Lower lobe of right lung (tissue), 2 donors: ENCODE data around the gene OR10H3. TPM values are rescaled to one million over a fixed set of nuclear protein-coding genes. Genes with fewer than 3 reads are reported as not detected.

Source experiments
- ATAC-seq, 2 donors: fragments of 200-7000 bp; cut with Tn5 transposase; one replicate each; pipeline ENCODE4 v1.9.1; 2020 to 2022; ENCODE audit warnings: mild to moderate bottlenecking in 2 of 2, moderate library complexity in 2 of 2
- DNase-seq: peaks from one replicate; pipeline ENCODE4 v3.0.0-alpha.2; 2020
- H3K27ac ChIP-seq: fragments of 200-600 bp; one replicate; pipeline ENCODE4 v1.8.0; 2022
- H3K27me3 ChIP-seq: fragments of 200-600 bp; one replicate; pipeline ENCODE4 v1.8.0; 2022; ENCODE audit warnings: low read depth
- H3K36me3 ChIP-seq: fragments of 200-600 bp; one replicate; pipeline ENCODE4 v1.8.0; 2022; ENCODE audit warnings: mild to moderate bottlenecking
- H3K4me1 ChIP-seq: fragments of 200-600 bp; one replicate; pipeline ENCODE4 v1.8.0; 2022
- H3K4me3 ChIP-seq: fragments of 200-600 bp; one replicate; pipeline ENCODE4 v1.8.0; 2022; ENCODE audit warnings: mild to moderate bottlenecking
- H3K9me3 ChIP-seq: fragments of 200-600 bp; one replicate; pipeline ENCODE4 v1.8.0; 2022
- intact Hi-C: fragments of 100-400 bp; cut with DNase I; formaldehyde crosslinking; loops from one replicate; pipeline ENCODE4 v1.11.0; 2022
- total RNA-seq: library from RNA; stranded (reverse); fragmentation: NEBNext Ultra II Directional; extraction: Animal tissue kit (Norgen Biotek cat#: 25700); gene quantifications from one replicate; pipeline ENCODE4 v1.2.1, GENCODE V29; 2021
- TF ChIP-seq, protein P1 (sequence below): fragments of 200-600 bp; IDR thresholded peaks from one replicate; pipeline ENCODE4 v1.8.0; 2022; ENCODE audit warnings: antibody characterized with exemption, mild to moderate bottlenecking
- donor health status: DM: no; HTN: yes; CAD: no; lungs with severe emphysema.

Gene OR10H3
- total RNA-seq, 1 donor from 2014 or later: not detected

DNA sequence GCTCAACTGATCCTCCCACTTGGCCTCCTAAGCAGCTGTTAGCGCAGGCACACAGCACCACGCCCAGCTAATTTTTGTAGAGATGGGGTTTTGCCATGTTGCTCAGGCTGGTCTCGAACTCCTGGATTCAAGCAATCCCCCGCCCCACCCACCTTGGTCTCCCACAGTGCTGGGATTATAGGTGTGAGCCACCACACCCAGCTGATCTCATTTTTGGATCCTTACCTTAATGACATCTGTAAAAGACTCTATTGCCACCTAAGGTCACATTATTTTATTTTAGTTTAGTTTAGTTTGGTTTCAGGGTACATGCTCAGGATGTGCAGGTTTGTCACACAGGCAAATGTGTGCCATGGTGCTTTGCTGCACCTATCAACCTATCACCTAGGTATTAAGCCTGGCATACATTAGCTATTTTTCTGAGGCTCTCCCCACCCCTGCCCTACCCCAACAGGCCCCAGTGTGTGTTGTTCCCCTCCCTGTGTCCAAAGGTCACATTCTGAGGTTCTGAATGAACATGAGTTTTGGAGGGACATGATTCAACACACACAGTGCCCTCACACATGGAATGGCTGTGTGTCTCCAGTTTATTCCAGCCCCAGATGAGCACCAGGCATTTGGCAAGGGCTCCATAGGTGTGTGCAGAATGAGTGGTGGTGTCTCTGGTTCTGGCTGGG is 50.9 kb downstream of the OR10H3 start:
- TF ChIP-seq, protein P1, sequence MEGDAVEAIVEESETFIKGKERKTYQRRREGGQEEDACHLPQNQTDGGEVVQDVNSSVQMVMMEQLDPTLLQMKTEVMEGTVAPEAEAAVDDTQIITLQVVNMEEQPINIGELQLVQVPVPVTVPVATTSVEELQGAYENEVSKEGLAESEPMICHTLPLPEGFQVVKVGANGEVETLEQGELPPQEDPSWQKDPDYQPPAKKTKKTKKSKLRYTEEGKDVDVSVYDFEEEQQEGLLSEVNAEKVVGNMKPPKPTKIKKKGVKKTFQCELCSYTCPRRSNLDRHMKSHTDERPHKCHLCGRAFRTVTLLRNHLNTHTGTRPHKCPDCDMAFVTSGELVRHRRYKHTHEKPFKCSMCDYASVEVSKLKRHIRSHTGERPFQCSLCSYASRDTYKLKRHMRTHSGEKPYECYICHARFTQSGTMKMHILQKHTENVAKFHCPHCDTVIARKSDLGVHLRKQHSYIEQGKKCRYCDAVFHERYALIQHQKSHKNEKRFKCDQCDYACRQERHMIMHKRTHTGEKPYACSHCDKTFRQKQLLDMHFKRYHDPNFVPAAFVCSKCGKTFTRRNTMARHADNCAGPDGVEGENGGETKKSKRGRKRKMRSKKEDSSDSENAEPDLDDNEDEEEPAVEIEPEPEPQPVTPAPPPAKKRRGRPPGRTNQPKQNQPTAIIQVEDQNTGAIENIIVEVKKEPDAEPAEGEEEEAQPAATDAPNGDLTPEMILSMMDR: no peak
- H3K4me3 ChIP-seq: no peak overlapping the region
- no peak for DNase-seq
- no peaks in the 10 kb centered on the region for H3K4me1 ChIP-seq
- no peak for ATAC-seq
- H3K9me3 ChIP-seq: no peaks in the 10 kb centered on the region
- H3K27ac ChIP-seq: no peak overlapping the region
- no peaks in the 10 kb centered on the region for H3K27me3 ChIP-seq
- no peaks in the 10 kb centered on the region for H3K36me3 ChIP-seq
- intact Hi-C loops: no loop called here

DNA sequence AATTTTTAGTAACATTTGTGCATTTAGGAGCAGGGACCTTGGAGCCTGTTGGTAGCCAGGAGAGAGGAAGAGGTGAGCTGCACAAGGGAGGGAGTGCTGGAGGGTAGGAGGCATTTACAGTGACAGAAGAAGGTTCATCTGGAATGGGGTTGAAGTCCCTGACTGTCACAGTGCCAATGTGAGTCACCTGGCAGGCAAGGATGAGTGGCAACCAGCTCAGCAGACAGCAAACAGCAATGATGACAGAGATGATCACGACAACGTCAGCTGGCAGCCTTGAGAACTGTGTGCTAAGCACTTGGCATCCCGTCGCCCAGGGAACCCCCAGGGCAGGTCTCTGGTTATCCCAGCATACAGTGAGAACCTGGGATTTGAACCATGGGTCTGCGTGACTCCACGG is 52.3 kb downstream of the OR10H3 start:
- no peak for ATAC-seq
- TF ChIP-seq, protein P1: no peak
- DNase-seq: no peak

More for the DNA sequence above, 52.3 kb downstream of the OR10H3 start:
- Histone ChIP-seq H3K27me3 (no peaks in the 10 kb centered on the region), H3K27ac (no peak overlapping the region), H3K36me3 (no peaks in the 10 kb centered on the region), H3K9me3 (no peaks in the 10 kb centered on the region), H3K4me1 (no peaks in the 10 kb centered on the region), H3K4me3 (no peak overlapping the region)
- intact Hi-C loops: no loop called here

Other genes with a start within 250 kb of the OR10H3 start
- 0.24 TPM for gene CYP4F22, start 229.5 kb upstream of the OR10H3 start, total RNA-seq
- gene CYP4F8, start 122.8 kb upstream of the OR10H3 start, total RNA-seq: not detected
- gene CYP4F3, start 97.1 kb upstream of the OR10H3 start, total RNA-seq: 2.8 TPM
- 4.5 TPM for gene CYP4F12, start 64.9 kb upstream of the OR10H3 start, total RNA-seq
- not detected for gene OR10H2, start 10.0 kb upstream of the OR10H3 start, total RNA-seq
- gene OR10H5, start 49.7 kb downstream of the OR10H3 start, total RNA-seq: not detected
- gene OR10H1, start 77.7 kb downstream of the OR10H3 start, total RNA-seq: not detected
- not detected for gene CYP4F2, start 160.1 kb downstream of the OR10H3 start, total RNA-seq
- gene CYP4F11, start 196.5 kb downstream of the OR10H3 start, total RNA-seq: 3.5 TPM
- not detected for gene OR10H4, start 211.0 kb downstream of the OR10H3 start, total RNA-seq